ENCODE measurements around the gene AZIN2.

Gene AZIN2

GRCh38 chr1:33082575-33083108, 1.7 kb downstream of the AZIN2 start:
- TF ChIP-seq CTCF (IDR thresholded peaks at IDR 0.05): no peak

- no peak for TF ChIP-seq CTCF (IDR thresholded peaks at IDR 0.05)
Measured at GRCh38 chr1:33085332-33085731, 4.4 kb downstream of the AZIN2 start.

GRCh38 chr1:33086384-33086850, 5.5 kb downstream of the AZIN2 start:
- TF ChIP-seq CTCF (IDR thresholded peaks at IDR 0.05): peak; percentile 88

- no peak for TF ChIP-seq CTCF (IDR thresholded peaks at IDR 0.05)
Measured at GRCh38 chr1:33087677-33088076, 6.7 kb downstream of the AZIN2 start.

- TF ChIP-seq CTCF (IDR thresholded peaks at IDR 0.05): no peak
Measured at GRCh38 chr1:33088119-33088906, 7.4 kb downstream of the AZIN2 start.

GRCh38 chr1:33089457-33089856, 8.5 kb downstream of the AZIN2 start:
- no peak for TF ChIP-seq CTCF (IDR thresholded peaks at IDR 0.05)

- TF ChIP-seq CTCF (IDR thresholded peaks at IDR 0.05): no peak
Measured at GRCh38 chr1:33092438-33092837, 11.5 kb downstream of the AZIN2 start.

Measured in LNCAP (cell line).